ENCODE measurements around the gene TNFRSF6B.

Gene TNFRSF6B

GRCh38 chr20:63686492-63687321, 9.7 kb upstream of the TNFRSF6B start:
- no peak overlapping the region for H3K4me3 ChIP-seq (ENCODE audit: low read depth, low read length)
- no peak for DNase-seq (ENCODE audit: low read depth)
- no peak for TF ChIP-seq CTCF (IDR thresholded peaks at IDR 0.05; ENCODE audit: control insufficient read depth, extremely low read depth, insufficient read depth)

- H3K4me3 ChIP-seq (ENCODE audit: low read depth, low read length) = no peak overlapping the region
- no peak for DNase-seq (ENCODE audit: low read depth)
- TF ChIP-seq CTCF (IDR thresholded peaks at IDR 0.05; ENCODE audit: control insufficient read depth, extremely low read depth, insufficient read depth) = no peak
These were observed 8.9 kb upstream of the TNFRSF6B start for GRCh38 chr20:63687419-63688178.

- no peak for TF ChIP-seq CTCF (IDR thresholded peaks at IDR 0.05; ENCODE audit: control insufficient read depth, extremely low read depth, insufficient read depth)
- DNase-seq (ENCODE audit: low read depth) = no peak
These were observed 8.0 kb upstream of the TNFRSF6B start for GRCh38 chr20:63688228-63689045.

GRCh38 chr20:63689046-63690002, 7.1 kb upstream of the TNFRSF6B start:
- TF ChIP-seq CTCF (IDR thresholded peaks at IDR 0.05; ENCODE audit: control insufficient read depth, extremely low read depth, insufficient read depth) = no peak
- no peak for DNase-seq (ENCODE audit: low read depth)
- H3K4me3 ChIP-seq (ENCODE audit: low read depth, low read length) = no peak overlapping the region

More at GRCh38 chr20:63688228-63689045, 8.0 kb upstream of the TNFRSF6B start:
- H3K4me3 ChIP-seq (ENCODE audit: low read depth, low read length) = no peak overlapping the region

GRCh38 chr20:63690003-63690897, 6.2 kb upstream of the TNFRSF6B start:
- no peak for TF ChIP-seq CTCF (IDR thresholded peaks at IDR 0.05; ENCODE audit: control insufficient read depth, extremely low read depth, insufficient read depth)
- no peak for DNase-seq (ENCODE audit: low read depth)
- H3K4me3 ChIP-seq (ENCODE audit: low read depth, low read length) = no peak overlapping the region
